ENCODE results near the gene DYNLT3.

DYNLT3 gene, protein sequence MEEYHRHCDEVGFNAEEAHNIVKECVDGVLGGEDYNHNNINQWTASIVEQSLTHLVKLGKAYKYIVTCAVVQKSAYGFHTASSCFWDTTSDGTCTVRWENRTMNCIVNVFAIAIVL

DNA sequence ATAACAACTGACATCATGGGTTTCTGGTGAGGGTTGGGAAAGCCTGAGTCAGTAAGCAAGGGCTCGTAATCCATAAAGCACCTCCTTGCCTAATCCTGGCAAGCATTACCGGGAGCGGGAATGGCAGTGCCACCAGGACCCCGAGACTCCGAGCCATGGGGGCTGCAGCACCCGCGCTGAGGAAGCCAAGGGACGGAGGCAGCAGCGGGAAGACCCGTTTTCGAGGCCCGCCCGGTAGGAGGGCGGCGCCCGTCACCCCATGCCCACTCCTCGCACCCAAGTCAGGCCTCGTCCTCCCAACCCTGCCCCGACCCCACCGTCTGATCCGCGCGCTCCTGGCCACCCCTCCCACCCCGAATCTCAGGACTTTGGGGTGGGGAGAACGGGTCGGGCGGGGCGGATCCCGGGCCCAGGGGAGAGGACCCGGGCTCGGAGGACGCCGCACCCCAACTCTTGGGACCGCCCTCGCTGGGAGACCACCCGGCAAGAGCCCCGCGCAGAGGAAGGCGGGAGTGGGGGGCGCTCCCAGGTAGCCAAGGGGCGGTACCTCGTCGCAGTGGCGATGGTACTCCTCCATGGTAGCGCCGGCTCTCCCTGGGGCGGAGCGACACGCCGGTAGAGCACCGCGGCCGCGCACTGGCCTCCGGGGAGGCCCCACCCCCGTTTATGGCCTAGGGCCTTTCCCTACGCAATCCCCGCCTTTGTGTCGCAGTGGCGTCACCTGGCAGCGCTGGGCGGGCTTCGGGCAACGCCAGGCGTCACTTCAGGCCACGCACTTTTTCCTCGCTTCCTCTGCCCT lies at the start of gene DYNLT3:
Gene DYNLT3 (minus strand): TSS at position 638 of the 799 bp plus-strand sequence. CDS start 61 bp downstream, at position 577.
- FAIRE-seq = peak; percentile 75

DNA sequence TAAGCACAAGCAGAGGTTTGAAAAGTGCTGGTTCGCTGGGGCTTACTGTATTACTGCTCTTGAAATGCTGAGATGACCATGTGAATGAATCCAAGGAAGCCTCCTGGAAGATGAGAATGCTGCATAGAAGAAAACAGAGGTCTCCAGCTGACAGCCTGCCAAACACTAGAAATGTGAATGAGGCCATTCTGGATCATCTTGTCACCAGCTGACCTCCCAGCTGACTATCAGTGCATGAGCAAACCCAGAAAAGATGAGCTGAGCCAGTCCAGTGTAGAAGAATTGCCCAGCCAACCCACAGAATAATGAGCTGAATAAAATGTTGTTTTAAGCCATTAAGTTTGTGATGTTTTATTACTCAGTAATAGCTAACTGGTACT lies 49.1 kb upstream of the DYNLT3 start:
- no peak for FAIRE-seq

DNA sequence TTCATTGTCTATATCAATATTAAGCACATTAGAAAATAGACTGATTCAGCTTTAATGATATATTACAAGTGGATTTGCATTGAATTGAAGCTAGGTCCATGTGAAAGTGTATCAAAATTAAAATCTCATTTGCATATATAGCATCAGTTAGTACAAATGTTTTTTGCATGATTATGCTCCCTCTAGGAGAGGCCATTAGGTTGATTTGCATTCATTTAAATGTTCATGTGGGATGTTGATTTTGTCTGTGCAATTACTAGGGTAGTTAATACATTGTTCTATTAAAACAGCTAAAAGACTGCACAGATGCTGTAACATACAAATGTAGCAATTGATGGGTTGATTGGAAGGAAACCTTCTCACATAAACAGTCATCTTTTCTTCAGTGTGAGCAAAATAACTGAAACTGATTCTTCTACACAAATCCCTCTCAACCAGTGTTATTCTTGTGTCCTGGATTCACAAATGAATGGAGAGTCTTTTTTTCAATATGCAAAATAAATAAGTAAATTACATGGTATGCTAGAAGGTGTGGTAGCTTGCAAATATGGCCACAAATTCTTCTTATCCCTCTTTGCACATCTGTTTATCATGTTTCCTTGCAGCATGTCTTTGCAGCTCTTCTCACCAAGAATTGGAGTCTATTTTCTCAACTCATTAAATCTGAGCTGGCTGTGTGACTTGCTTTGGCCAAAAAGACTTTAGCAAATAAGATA lies 48.6 kb upstream of the DYNLT3 start:
- FAIRE-seq = no peak

DNA sequence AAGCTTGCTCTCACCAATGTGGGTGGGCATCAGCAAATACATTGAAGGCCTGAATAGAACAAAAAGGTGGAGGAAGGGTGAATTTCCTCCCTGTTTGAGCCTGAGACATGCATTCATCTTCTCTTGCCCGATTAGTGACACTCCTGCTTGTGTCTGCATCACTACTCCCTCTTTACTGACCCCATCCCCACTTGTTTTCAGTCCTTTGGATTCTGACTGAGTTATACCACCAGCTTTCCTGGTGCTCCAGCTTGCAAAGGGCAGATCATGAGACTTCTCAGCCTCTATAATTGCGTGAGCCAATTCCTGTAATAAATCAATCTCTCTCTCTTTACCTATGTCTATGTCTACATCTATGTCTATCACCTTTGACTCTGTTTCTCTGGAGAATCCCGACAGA lies 47.4 kb upstream of the DYNLT3 start:
- no peak for FAIRE-seq

DNA sequence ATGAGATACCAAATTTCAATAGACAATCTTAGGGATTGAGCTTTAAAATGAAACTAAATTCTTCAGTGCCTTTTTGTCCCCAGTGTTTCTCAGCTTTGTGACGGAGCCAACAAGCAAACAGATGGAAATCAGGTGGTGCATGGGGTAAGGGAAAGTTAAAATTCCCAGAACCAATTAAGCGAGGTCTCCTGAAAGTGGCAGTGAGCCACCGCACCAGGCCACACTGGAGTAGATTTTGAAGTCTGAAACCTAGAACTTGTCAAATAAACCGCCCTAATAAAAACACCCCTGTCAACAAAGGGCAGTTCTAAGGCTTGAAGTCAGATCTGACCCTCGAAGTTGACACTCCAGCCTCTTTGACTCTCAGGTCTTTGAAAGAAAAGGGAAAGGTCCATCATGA lies 40.6 kb upstream of the DYNLT3 start:
- no peak for FAIRE-seq

DNA sequence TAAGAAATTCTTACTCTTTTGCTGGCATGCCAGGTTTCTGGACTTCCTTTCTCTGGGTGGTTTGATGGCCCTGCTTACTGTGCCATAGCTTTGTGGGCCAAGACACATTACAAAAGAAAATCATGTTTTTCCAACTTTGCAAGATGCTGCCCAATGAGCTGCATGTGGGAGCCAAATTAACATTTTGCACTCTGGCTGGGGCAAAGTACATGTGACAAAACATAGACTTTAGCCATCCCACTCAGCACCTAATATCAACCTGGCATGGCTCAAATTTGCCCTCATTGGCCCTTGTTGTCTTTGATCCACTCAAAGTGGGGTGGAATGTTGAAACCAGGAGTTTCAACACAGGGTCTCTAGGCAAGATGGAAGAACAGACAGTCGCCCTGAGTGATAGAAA lies 40.0 kb upstream of the DYNLT3 start:
- no peak for FAIRE-seq

DNA sequence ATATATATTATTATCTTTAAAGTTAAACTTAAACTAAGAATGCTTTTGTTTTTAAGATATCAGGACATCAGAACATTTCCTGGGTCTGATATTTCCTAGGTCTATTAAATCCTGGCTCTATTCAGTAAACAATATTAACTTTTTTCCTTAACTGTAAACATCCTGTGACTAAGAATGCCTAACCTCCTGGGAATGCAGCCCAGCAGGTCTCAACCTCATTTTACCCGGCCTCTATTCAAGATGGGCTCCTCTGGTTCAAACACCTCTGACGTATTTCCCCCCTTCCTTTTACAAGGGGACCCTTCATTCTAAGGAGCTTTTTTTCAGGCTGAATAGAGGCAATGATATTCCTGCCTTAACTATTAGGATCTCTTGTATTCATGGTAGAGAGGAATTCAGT lies 35.8 kb upstream of the DYNLT3 start:
- FAIRE-seq = no peak

DNA sequence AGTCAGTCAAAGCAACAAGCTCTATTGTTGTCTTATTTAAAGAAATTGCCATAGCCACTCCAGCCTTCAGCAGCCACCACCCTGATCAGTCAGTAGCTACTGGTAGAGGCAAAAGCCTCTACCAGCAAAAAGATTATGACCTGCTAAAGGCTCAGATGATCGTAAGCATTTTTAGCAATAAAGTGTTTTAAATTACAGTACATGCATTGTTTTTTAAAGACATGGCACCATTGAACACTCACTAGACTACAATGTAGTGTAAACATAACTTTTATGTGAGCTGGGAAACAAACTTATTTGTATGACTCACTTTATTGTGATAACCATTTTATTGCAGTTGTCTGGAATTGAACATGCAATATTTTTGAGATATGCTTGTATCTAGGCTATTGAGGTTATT lies 32.3 kb upstream of the DYNLT3 start:
- no peak for FAIRE-seq

DNA sequence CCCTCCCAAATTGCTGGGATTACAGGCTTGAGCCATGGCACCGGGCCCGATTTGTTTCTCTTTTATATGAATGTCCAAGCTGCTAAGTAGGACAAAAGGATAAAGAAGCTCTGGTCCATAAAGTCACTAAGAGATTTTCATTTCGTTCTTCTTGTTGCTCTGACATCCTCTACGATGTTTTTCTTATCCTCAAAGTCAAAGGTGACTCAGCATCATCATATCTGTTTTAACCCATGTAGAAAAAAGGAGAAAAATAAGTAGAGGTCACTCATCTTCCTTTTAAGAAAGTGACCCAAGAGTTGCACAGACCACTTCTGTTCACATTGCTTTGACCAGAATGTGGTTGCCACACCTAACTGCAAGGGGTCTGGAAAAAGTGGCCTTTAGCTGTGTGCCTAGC lies 29.3 kb upstream of the DYNLT3 start:
- no peak for FAIRE-seq

DNA sequence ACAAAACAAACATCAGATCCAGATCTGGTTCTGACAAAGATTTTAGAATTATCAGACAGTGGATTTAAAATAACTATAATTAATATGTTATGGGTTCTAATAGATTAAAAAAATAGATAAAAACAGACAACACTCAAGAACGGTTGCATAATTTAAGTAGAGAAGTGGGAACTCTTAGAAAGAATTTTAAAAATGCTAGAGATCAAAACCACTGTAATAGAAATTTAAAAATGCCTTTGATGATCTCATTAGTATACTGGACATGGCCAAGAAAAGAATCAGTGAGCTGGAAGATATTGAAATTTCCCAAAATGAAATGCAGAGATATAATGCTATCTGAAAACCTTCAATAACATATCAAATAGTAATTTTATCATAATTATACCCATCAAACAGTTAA lies 28.3 kb upstream of the DYNLT3 start:
- peak; percentile 33 for FAIRE-seq

DNA sequence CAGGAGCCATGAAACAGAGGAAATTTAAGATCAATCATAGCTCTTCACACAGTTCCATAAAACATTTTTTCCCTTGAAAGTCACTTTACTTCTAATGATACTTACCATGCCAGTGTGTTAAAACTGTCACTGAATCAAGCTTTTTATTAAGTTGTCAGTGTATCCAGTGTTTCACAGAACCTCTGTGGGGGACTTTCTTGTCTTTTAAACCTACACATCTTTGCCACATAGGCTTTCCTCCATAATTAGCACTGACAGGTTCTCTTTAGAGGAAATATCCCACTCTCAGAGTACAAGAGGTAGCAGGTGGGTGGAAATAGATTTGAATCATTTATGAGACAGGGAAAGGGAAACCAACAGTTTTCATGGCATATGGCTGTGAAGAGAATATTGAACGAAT lies 25.8 kb upstream of the DYNLT3 start:
- FAIRE-seq = no peak

DNA sequence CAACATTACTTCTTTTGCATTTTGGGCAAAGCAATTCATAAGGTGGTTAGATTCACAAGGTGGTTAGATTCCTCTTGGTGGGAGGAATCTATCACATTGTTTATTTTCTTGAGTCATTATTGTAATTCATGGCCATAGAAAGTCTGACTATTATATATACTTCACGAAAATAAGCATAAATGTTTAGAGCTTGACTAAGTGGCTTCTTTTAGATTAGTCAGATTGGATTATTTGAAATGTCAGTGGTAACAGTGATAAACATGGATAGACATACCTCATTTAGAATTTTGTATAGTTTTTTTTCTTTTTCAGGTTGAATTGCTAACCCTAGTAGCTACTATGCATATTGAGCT lies 24.9 kb upstream of the DYNLT3 start:
- FAIRE-seq = no peak

DNA sequence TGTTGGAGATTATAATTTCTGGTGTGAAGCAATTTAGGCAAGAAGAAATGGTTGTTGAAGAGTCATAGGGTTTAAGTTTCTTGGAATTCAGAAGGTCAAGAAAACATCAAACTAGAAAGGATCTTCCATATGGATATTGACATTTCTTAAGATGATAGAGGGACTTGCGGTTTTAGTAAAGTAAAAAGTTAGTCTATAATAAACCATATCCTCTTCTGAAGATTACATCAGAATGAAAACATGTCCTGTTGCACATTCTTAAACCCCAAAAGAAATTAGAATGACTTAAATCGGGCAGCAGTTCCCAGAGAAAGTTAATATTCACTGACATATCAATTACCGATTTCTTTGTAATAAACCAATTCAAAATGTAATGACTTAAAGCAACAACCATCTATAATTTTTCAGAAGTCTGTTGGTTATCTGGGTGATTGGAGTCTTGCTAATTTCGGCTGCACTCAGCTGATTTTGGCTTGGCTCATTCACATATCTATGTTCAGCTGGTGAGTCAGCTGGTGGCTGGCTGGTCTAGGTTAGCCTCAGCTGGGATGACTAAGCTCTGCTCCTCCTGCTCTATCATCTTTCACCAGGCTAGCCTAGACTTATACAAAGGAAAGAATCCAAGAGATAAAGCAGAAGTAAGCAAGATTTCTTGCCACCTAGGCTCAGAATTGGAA lies 24.4 kb upstream of the DYNLT3 start:
- peak; percentile 47 for FAIRE-seq

DNA sequence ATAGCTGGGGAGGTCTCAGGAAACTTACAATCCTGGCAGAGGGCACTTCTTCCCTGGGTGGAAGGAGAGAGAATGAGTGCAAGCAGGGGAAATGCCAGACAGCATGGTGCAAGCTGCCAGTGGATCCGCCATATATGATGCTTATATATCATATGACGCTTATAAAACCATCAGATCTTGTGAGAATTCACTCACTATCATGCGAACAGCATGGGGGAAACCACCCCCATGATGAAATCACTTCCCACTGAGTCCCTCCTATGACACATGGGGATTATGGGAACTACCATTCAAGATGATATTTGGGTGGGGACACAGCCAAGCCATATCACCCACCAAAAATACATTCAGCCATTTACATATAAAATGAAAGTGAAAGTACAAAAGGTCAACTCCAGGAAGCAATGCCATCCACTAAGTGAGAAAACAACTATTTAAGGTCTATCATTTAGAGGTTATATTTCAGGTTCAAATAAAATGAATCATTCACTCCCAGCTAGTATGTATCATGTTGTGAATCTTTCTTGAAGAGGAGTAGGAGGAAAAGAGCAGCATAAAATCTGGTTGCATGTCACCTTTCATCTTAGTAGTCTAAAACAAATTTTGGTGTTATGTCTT lies 20.3 kb upstream of the DYNLT3 start:
- FAIRE-seq = no peak

DNA sequence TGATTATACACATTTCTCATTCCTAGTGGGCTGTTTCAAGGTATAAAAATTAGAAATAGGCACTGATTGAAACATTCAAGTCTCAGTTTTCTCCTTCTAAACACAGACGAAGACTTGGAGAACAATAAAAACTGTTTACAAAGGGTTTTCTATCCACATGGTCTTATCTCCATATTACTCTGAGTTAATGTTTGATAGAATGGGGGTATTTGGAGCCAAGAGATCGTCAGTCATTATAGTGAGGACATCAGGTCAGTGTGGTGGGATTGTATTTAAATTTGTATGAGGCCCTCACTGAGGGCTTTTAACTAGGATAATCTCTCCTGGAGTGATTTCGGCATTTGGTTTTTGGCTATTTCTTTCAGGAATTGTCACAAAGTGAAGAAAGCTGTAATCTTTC lies 16.4 kb upstream of the DYNLT3 start:
- FAIRE-seq = no peak

DNA sequence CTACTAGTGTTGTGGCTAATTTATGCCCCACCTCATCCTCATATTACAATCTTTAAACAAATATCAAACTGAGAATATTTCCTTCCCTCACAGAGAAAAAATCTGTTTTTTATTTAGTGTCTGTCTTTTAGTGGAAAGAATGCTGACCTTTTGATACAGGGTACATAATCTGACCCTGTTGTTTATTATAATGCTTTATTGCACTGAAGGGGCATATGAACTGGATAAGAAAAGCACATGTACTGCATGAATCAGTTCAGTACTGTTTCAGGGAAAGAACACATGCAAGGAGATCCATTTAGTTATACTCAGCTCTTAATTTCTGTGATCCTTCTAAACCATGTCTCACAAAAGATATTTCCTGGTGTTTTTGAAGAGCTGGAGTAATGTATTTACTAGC lies 15.5 kb upstream of the DYNLT3 start:
- no peak for FAIRE-seq

DNA sequence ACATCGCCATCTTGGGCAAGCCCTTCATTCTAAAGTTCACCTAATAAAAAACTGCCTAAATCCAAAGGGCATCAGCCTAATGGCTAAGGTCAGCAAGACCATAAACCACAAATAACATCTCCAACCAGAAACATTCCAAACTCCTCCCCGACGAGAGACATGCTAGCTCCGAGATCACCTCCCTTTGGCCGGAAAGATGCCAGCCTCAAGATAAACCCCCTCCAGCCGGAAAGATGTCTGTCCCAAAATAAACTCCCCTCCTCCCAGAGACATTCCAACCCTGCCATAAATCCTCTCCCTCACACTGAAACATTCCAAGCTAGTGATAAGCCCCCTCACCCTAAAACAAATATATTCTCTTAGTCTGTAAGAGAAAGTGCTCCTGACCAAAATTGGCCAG lies 13.3 kb upstream of the DYNLT3 start:
- no peak for FAIRE-seq

DNA sequence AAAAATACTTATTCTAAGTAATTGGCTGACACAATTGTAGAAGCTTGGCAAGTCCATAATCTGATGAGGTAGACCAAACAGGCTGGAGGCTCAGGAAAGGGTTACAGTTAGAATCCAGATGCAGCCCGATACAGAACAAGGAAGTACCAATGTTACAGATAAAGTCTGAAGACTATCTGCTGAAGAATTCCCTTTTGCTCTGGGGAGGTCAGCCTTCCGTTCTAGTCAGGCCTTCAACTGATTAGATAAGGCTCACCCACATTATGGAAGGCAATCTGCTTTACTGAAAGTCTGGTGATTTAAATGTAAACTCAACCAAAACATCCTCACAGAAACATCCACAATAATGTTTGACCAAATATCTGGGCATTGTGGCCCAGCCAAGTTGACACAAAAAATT lies 7.4 kb upstream of the DYNLT3 start:
- no peak for FAIRE-seq

DNA sequence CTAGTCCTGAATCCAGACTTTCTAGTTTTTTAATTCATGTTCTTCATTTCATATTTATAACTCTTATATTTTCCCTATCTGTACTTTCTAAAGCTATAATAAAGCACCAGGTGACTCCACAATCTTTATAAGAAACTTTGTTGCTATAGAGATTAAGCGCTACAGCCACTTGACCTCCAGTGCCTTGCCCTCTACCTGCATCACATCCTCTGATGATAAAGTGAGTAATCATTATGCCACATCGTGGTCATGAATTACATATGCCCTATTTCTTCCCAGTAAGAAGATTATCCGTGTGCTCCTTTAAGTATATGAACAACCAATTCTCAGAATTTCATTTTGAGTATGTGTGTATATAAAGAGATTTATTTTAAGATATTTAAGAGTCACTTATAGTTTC lies 6.8 kb upstream of the DYNLT3 start:
- no peak for FAIRE-seq

DNA sequence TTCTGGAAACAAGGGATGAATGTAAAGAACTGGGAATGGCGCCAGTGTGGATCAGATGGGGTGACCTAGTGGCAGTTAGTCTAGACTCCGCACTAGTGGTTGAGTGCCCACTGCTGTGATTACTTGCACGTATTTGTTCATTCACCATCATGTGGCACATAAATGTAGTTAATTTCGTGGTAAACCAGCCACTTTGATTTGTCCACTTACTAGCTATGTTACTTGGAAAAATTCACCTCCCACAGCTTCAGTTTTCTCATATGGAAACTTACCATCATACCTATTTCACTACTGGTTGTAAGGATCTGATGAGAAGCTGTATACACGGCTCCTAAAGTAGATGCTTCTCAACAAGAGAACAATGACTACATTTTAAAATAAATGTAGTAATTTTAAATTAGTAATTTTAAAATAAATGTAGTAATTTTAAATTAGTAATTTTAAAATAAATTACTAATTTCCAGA lies 394 bp upstream of the DYNLT3 start:
- FAIRE-seq = no peak

DNA sequence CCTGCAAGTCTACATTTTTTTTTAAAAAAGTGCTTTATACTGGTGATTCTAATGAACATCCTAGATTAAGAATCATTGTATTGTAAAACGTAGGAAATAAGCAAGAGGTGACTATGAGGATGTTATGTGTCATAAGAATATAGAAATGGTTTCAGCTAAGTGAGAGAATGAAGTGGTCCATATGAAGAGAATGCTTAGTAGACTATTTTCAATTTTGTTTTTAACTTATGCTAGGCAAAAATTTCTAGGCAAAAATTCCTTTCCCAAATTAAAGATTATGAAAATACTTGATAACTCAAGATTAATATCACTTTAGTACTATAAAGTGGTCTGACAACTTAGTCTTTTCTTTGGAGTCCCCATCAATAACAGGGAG lies 825 bp downstream of the DYNLT3 start:
- FAIRE-seq = no peak

DNA sequence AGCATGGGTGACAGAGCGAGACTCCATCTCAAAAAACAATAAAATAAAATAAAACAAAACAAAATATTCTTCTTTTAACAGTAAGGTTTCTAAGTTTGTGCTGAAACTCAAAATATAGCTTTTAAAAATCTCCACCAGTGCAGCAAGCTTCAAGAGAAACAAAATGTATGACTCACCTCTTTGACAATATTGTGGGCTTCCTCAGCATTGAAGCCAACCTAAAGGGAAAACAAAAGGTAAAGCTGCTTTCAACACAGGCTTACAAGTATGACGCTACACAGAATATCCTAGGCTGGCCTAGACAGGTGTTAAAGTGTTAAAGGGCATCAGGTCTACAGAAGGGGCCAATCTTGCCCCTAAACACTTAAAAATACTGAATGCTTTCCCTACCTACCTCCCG lies 1.2 kb downstream of the DYNLT3 start:
- no peak for FAIRE-seq

DNA sequence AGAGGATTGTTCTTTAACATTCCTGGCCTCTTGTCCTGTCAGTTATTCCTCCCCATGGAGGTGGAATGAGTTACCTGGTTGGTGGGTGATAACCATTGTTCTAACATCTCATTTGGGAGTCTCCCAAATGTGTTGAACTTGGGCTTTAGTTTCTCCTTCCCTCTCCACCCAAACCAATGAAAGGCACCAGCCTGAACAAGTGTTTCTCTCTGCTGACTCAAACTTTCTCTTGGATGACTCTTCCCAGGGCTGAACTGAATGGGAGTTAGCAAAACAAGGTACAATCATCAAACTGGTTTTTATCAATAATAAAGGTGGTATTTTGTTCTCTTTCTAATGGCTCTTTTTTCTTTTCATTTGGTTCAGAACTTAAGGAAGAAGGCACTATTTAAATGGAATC lies 2.7 kb downstream of the DYNLT3 start:
- no peak for FAIRE-seq

All from islet of Langerhans (tissue), 1 donor.